Gastroesophageal sphincter (tissue), 3 donors: ENCODE measurements around the gene ITGB6.

Source experiments
- EP300 ChIP-seq: sonication (generic); formaldehyde crosslinking; IDR thresholded peaks from one replicate; pipeline ENCODE4 v1.6.1; 2017; ENCODE audit warnings: antibody characterized with exemption, mild to moderate bottlenecking
- POLR2A ChIP-seq, 2 donors: fragments of 450-650 bp; IDR thresholded peaks; one replicate each; pipeline ENCODE4 v1.6.1; 2017; ENCODE audit warnings: antibody characterized with exemption in 2 of 2, mild to moderate bottlenecking in 2 of 2, moderate library complexity in 1 of 2
- TF ChIP-seq, protein P1 (sequence below), 4 experiments: fragments of 200-600 bp in 2 of 4; fragments of 450-650 bp in 2 of 4; sonication (generic) in 1 of 4; IDR thresholded peaks; one replicate each; pipeline ENCODE4 v1.5.1; 2017 to 2019; ENCODE audit warnings: antibody characterized with exemption in 4 of 4, mild to moderate bottlenecking in 2 of 4, moderate library complexity in 2 of 4

DNA sequence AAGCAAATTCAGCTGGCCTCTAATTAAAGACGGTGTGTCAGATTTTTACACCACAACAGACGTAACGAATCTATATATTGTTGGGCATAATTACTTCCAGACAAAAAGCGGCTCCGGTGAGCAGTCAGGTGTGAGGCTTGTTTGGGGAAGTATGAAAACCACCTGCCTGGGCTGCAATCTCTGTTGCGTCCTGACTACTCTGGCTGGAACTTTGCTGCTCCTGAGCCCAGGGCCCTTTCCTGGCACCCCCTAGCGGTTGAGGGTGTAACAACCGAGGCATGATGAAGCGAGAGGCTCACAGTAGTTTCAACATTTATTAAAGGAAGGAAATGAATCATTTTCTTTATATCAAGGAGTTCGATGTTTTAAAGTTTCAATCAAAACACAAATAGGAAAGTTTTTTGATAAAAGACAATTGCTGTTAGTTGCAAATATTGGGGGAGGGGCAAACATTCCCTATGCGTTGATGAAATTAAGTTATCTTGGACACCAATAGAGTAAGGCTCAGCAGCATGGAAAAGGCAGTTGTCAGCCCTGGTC lies 10.6 kb upstream of the ITGB6 start:
- TF ChIP-seq, protein P1, sequence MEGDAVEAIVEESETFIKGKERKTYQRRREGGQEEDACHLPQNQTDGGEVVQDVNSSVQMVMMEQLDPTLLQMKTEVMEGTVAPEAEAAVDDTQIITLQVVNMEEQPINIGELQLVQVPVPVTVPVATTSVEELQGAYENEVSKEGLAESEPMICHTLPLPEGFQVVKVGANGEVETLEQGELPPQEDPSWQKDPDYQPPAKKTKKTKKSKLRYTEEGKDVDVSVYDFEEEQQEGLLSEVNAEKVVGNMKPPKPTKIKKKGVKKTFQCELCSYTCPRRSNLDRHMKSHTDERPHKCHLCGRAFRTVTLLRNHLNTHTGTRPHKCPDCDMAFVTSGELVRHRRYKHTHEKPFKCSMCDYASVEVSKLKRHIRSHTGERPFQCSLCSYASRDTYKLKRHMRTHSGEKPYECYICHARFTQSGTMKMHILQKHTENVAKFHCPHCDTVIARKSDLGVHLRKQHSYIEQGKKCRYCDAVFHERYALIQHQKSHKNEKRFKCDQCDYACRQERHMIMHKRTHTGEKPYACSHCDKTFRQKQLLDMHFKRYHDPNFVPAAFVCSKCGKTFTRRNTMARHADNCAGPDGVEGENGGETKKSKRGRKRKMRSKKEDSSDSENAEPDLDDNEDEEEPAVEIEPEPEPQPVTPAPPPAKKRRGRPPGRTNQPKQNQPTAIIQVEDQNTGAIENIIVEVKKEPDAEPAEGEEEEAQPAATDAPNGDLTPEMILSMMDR (IDR thresholded peaks at IDR 0.05) = peak; percentile 25 to 54 (median 34)
- TF ChIP-seq EP300 (no peak), POLR2A (IDR thresholded peaks at IDR 0.05) (no peak)
